Effector memory CD4-positive, alpha-beta T cell (primary cell): ENCODE data around the gene KIAA0753.

ENCODE experiments used
- DNase-seq, 3 donors: peaks; one replicate each; pipeline ENCODE4 v3.0.0-alpha.2; 2020
- H3K27ac ChIP-seq: 2 replicates; pipeline ENCODE4 v1.7.0; 2013; ENCODE audit warnings: mild to moderate bottlenecking, low read length, moderate library complexity; ENCODE audit not compliant: insufficient read depth, poor library complexity, severe bottlenecking
- H3K27me3 ChIP-seq: replicated peaks from 2 replicates; pipeline ENCODE4 v1.7.0; 2013; ENCODE audit warnings: mild to moderate bottlenecking, low read length; ENCODE audit not compliant: insufficient read depth, control insufficient read depth, poor library complexity, severe bottlenecking
- H3K36me3 ChIP-seq: 2 replicates; pipeline ENCODE4 v1.7.0; 2013; ENCODE audit warnings: mild to moderate bottlenecking, low read length, moderate library complexity; ENCODE audit not compliant: control insufficient read depth, insufficient read depth
- H3K4me1 ChIP-seq: 2 replicates; pipeline ENCODE4 v1.7.0; 2013; ENCODE audit warnings: low read length, mild to moderate bottlenecking; ENCODE audit not compliant: control insufficient read depth, insufficient read depth, poor library complexity, severe bottlenecking
- H3K4me3 ChIP-seq: 2 replicates; pipeline ENCODE4 v1.7.0; 2013; ENCODE audit warnings: low read length, low read depth, mild to moderate bottlenecking; ENCODE audit not compliant: insufficient read depth, poor library complexity, severe bottlenecking
- H3K9me3 ChIP-seq: 2 replicates; pipeline ENCODE4 v1.7.0; 2013; ENCODE audit warnings: mild to moderate bottlenecking, low read length, moderate library complexity; ENCODE audit not compliant: control insufficient read depth

Gene KIAA0753

GRCh38 chr17:6554342-6554741 lies 86.2 kb downstream of the KIAA0753 start:
- Histone ChIP-seq H3K36me3 (no peaks in the 10 kb centered on the region), H3K4me3 (no peak overlapping the region), H3K4me1 (peaks cover 12% of the 10 kb centered on the region), H3K9me3 (no peaks in the 10 kb centered on the region), H3K27ac (no peak overlapping the region), H3K27me3 (peaks cover 28% of the 10 kb centered on the region)
- no peak for DNase-seq

- Histone ChIP-seq H3K4me1 (peaks cover 12% of the 10 kb centered on the region), H3K36me3 (no peaks in the 10 kb centered on the region), H3K27ac (no peak overlapping the region), H3K9me3 (no peaks in the 10 kb centered on the region), H3K4me3 (no peak overlapping the region), H3K27me3 (peaks cover 18% of the 10 kb centered on the region)
- DNase-seq: no peak
Measured at GRCh38 chr17:6551869-6552531, 88.5 kb downstream of the KIAA0753 start.

GRCh38 chr17:6551356-6551755 lies 89.2 kb downstream of the KIAA0753 start:
- H3K36me3 ChIP-seq: no peaks in the 10 kb centered on the region
- H3K27me3 ChIP-seq: peaks cover 14% of the 10 kb centered on the region
- H3K27ac ChIP-seq: no peak overlapping the region
- no peaks in the 10 kb centered on the region for H3K9me3 ChIP-seq
- DNase-seq: no peak
- H3K4me1 ChIP-seq: peaks cover 9% of the 10 kb centered on the region
- no peak overlapping the region for H3K4me3 ChIP-seq

DNA sequence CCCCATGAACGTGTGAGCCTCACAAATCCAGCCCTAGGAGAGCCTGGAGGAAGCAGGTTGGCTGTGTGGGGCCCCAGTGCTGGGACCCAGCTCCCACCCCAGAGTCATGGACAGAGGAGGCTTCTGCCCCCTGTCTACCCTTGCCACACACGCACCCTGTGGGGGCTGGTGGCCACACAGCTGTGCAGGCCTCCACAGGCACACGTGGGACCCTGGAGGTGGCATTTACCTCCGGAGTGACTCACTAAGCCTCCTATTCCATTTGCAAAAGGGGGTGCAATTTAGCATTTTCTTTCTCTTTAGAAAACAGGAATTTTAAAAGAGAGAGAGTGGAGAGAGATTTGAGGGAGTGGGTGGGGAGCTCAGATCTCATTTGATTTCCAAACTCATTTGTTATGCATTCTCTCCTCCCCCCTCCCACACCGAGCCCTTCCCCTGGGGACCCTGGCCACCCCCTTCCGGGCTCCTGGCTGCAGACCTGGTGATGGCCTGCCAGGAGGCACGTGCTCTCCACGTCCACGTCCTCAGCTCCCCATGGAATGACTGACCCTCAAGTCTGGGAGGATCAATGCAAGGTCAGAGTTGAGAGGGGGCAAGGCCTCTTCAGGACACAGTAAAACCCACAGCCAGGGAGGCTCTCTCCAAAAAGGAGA lies 91.0 kb downstream of the KIAA0753 start:
- Histone ChIP-seq H3K36me3 (no peaks in the 10 kb centered on the region), H3K27me3 (no peaks in the 10 kb centered on the region), H3K27ac (no peak overlapping the region), H3K9me3 (no peaks in the 10 kb centered on the region), H3K4me1 (no peaks in the 10 kb centered on the region), H3K4me3 (no peak overlapping the region)
- no peak for DNase-seq

GRCh38 chr17:6548578-6549330 lies 91.8 kb downstream of the KIAA0753 start:
- no peaks in the 10 kb centered on the region for H3K36me3 ChIP-seq
- no peak overlapping the region for H3K4me3 ChIP-seq
- no peaks in the 10 kb centered on the region for H3K4me1 ChIP-seq
- H3K27me3 ChIP-seq: no peaks in the 10 kb centered on the region
- DNase-seq: no peak
- no peaks in the 10 kb centered on the region for H3K9me3 ChIP-seq
- H3K27ac ChIP-seq: no peak overlapping the region

DNA sequence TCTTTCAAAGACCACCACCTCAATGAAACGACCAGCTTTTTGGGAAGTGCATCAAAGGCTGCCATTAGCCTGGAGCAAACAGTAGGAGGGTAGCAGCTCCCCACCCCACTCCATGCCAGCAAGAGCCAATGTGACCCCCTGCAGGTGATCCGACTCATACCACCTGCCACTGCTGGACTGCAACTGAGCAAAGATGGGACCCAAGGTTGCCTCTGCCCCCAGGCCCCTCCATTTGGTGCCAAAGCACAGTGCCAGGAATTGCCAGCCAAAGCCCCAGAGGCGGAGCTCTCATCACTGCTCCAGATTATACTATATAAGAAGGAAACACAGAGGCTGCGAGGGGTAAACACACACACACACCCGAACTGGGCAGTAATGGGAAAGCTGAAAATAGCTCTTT lies 92.5 kb downstream of the KIAA0753 start:
- no peaks in the 10 kb centered on the region for H3K4me1 ChIP-seq
- no peak for DNase-seq
- no peak overlapping the region for H3K27ac ChIP-seq
- no peaks in the 10 kb centered on the region for H3K27me3 ChIP-seq
- H3K9me3 ChIP-seq: no peaks in the 10 kb centered on the region
- H3K36me3 ChIP-seq: no peaks in the 10 kb centered on the region
- no peak overlapping the region for H3K4me3 ChIP-seq

DNA sequence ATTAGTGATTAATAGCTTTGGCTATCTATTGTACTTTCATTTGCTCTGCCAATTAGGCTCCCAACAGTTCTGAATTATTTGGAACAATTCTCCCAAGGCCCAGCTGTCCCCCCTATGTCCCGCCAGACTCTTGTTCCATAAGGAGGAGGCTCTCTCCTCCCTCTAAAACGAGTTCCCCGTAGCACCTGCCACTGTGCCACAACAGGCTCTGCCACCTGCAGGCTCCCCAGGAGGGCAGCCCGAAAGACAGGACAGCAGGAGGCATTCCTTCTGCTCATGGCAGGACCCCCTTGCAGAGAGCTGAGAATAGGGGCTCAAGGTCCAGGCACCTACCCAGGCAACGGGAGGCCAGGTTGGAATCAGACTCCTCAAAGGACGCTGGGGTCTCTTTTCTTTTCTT lies 93.2 kb downstream of the KIAA0753 start:
- no peaks in the 10 kb centered on the region for H3K27me3 ChIP-seq
- no peak overlapping the region for H3K27ac ChIP-seq
- no peaks in the 10 kb centered on the region for H3K36me3 ChIP-seq
- H3K4me1 ChIP-seq: no peaks in the 10 kb centered on the region
- no peaks in the 10 kb centered on the region for H3K9me3 ChIP-seq
- DNase-seq: no peak
- no peak overlapping the region for H3K4me3 ChIP-seq

- no peaks in the 10 kb centered on the region for H3K36me3 ChIP-seq
- H3K4me1 ChIP-seq: no peaks in the 10 kb centered on the region
- no peak overlapping the region for H3K27ac ChIP-seq
- no peaks in the 10 kb centered on the region for H3K27me3 ChIP-seq
- no peak for DNase-seq
- H3K4me3 ChIP-seq: no peak overlapping the region
- no peaks in the 10 kb centered on the region for H3K9me3 ChIP-seq
Measured at GRCh38 chr17:6546069-6546718, 94.3 kb downstream of the KIAA0753 start.

DNA sequence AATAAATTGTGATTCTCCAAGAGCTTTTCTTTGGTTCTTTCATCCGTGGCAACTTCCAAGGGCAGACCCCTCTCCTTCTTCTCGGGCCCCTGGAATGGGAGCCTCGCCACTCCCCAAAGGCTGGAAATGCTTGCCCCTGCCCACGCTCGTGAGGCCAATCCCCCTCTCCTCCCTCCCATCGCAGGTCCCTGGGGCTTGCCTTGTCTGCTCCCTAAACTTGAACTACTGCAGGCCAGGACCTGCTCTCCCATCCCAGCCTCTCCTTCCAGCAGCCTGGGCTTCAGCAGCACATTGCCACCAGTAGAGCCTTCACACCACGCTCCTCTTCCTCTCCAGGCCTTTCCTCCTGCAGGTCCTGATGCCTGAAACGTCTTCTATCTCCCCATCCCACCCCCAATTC lies 95.2 kb downstream of the KIAA0753 start:
- Histone ChIP-seq H3K27ac (no peak overlapping the region), H3K4me1 (no peaks in the 10 kb centered on the region), H3K27me3 (no peaks in the 10 kb centered on the region), H3K9me3 (no peaks in the 10 kb centered on the region), H3K36me3 (no peaks in the 10 kb centered on the region), H3K4me3 (no peak overlapping the region)
- no peak for DNase-seq

DNA sequence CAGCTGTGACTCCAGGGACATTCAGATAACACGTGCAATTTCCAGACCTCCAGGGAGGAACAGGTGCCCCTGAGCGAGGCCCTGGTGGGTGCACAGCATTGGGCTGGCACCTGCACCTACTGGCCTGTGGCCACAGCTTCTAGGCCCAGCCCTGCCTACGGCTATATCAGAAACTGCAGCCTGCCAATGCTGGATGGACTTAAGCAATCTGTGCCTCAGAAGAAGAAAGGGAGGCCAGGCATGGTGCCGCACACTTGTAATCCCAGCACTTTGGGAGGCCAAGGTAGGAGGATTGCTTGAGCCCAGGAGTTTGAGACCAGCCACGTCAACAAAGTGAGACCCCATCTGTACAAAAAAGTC lies 96.5 kb downstream of the KIAA0753 start:
- Histone ChIP-seq H3K4me3 (no peak overlapping the region), H3K9me3 (peaks cover 3% of the 10 kb centered on the region), H3K27me3 (no peaks in the 10 kb centered on the region), H3K4me1 (no peaks in the 10 kb centered on the region), H3K36me3 (no peaks in the 10 kb centered on the region), H3K27ac (no peak overlapping the region)
- no peak for DNase-seq
